Parathyroid adenoma (tissue), 2 donors: ENCODE measurements around the gene YPEL5.

Experiments
- H2AFZ ChIP-seq: fragments of 300-600 bp; sonication (generic); one replicate; pipeline ENCODE4 v1.7.0; 2017; ENCODE audit warnings: antibody characterized with exemption, mild to moderate bottlenecking
- H3K27ac ChIP-seq: fragments of 300-600 bp; sonication (generic); one replicate; pipeline ENCODE4 v1.7.0; 2017
- H3K27me3 ChIP-seq: fragments of 300-600 bp; sonication (generic); one replicate; pipeline ENCODE4 v1.7.0; 2017; ENCODE audit warnings: low read length; ENCODE audit not compliant: control insufficient read depth, insufficient read depth
- H3K36me3 ChIP-seq: fragments of 300-600 bp; sonication (generic); one replicate; pipeline ENCODE4 v1.7.0; 2017; ENCODE audit warnings: low read length; ENCODE audit not compliant: control insufficient read depth, insufficient read depth
- H3K4me1 ChIP-seq: fragments of 300-600 bp; sonication (generic); one replicate; pipeline ENCODE4 v1.7.0; 2017; ENCODE audit warnings: control low read depth
- H3K4me2 ChIP-seq: fragments of 300-600 bp; sonication (generic); one replicate; pipeline ENCODE4 v1.7.0; 2017; ENCODE audit warnings: low read length
- H3K4me3 ChIP-seq: fragments of 300-600 bp; sonication (generic); one replicate; pipeline ENCODE4 v1.7.0; 2017; ENCODE audit warnings: low read depth, low read length
- H3K79me2 ChIP-seq: fragments of 300-600 bp; sonication (generic); one replicate; pipeline ENCODE4 v1.7.0; 2017; ENCODE audit warnings: control low read depth
- H3K9ac ChIP-seq: fragments of 300-600 bp; sonication (generic); one replicate; pipeline ENCODE4 v1.7.0; 2017; ENCODE audit warnings: mild to moderate bottlenecking
- H3K9me3 ChIP-seq: fragments of 300-600 bp; sonication (generic); one replicate; pipeline ENCODE4 v1.7.0; 2017; ENCODE audit warnings: low read length; ENCODE audit not compliant: control insufficient read depth
- CTCF ChIP-seq: fragments of 300-600 bp; sonication (generic); IDR thresholded peaks from one replicate; pipeline ENCODE4 v1.7.0; 2017; ENCODE audit warnings: antibody characterized with exemption, mild to moderate bottlenecking
- donor health status: primary hyperparathyroidism.

Gene YPEL5

GRCh38 chr2:30205456-30205855 is 58.6 kb downstream of the YPEL5 start:
- TF ChIP-seq CTCF = no peak
- Histone ChIP-seq H2AFZ (no peak overlapping the region), H3K9me3 (no peaks in the 10 kb centered on the region), H3K4me3 (no peak overlapping the region), H3K4me2 (no peak overlapping the region), H3K4me1 (no peaks in the 10 kb centered on the region), H3K27ac (no peak overlapping the region), H3K27me3 (no peaks in the 10 kb centered on the region), H3K79me2 (no peaks in the 10 kb centered on the region), H3K36me3 (no peaks in the 10 kb centered on the region), H3K9ac (no peak overlapping the region)

- no peak overlapping the region for H3K4me2 ChIP-seq
- H3K4me3 ChIP-seq = no peak overlapping the region
- TF ChIP-seq CTCF = no peak
- no peaks in the 10 kb centered on the region for H3K79me2 ChIP-seq
- H3K36me3 ChIP-seq = no peaks in the 10 kb centered on the region
- no peak overlapping the region for H3K27ac ChIP-seq
- H2AFZ ChIP-seq = no peak overlapping the region
- H3K9me3 ChIP-seq = no peaks in the 10 kb centered on the region
- no peaks in the 10 kb centered on the region for H3K4me1 ChIP-seq
- no peak overlapping the region for H3K9ac ChIP-seq
- no peaks in the 10 kb centered on the region for H3K27me3 ChIP-seq
Observed at GRCh38 chr2:30206461-30207430, 59.9 kb downstream of the YPEL5 start.

- H3K79me2 ChIP-seq = no peaks in the 10 kb centered on the region
- no peak overlapping the region for H3K4me2 ChIP-seq
- no peak overlapping the region for H3K27ac ChIP-seq
- peak overlapping the region; percentile 38 for H2AFZ ChIP-seq
- no peaks in the 10 kb centered on the region for H3K27me3 ChIP-seq
- H3K9ac ChIP-seq = no peak overlapping the region
- H3K36me3 ChIP-seq = no peaks in the 10 kb centered on the region
- no peaks in the 10 kb centered on the region for H3K9me3 ChIP-seq
- TF ChIP-seq CTCF = peak; percentile 96
- H3K4me1 ChIP-seq = no peaks in the 10 kb centered on the region
- H3K4me3 ChIP-seq = peak overlapping the region; percentile 9
Observed at GRCh38 chr2:30208453-30208852, 61.6 kb downstream of the YPEL5 start.

- no peak for TF ChIP-seq CTCF
- no peaks in the 10 kb centered on the region for H3K4me1 ChIP-seq
- H3K4me3 ChIP-seq = no peak overlapping the region
- H2AFZ ChIP-seq = peak overlapping the region; percentile 38
- no peak overlapping the region for H3K9ac ChIP-seq
- H3K4me2 ChIP-seq = no peak overlapping the region
- no peaks in the 10 kb centered on the region for H3K27me3 ChIP-seq
- H3K9me3 ChIP-seq = no peaks in the 10 kb centered on the region
- H3K36me3 ChIP-seq = no peaks in the 10 kb centered on the region
- no peak overlapping the region for H3K27ac ChIP-seq
- H3K79me2 ChIP-seq = no peaks in the 10 kb centered on the region
Observed at GRCh38 chr2:30209227-30209626, 62.4 kb downstream of the YPEL5 start.
